Fibroblast of peridontal ligament (primary cell): ENCODE measurements around the gene KIF13A.
A peak's percentile ranks its signal among the peaks of the same experiment; 100 is the strongest.
"Not testable (repeated sequence)": the region's sequence is repeated elsewhere in the genome, so short reads cannot be mapped to it uniquely, and the experiment has no call there.

Experiments
- DNase-seq: peaks from one replicate; pipeline ENCODE4 v3.0.0-alpha.2; 2010; ENCODE audit errors: extremely low read depth

The KIF13A gene

DNA sequence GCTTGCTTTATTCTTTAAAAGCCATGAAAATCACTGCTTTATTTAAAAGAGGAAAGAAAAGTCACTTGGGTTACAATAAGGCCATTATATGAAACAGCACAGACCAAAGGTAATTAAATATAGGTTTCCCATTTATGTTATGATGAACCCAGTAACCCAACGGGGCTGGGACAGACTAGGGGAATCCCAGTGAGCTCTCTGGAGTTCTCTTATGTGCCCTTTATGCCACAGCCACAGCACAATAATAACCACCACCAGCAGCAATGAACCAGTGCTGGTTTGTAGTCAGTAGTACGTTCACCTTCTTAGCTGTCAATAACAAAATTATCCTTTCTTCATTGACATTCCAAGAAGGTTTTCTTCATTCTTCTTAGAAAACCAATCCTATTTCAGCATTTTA, 87.4 kb downstream of the KIF13A start:
- no peak for DNase-seq

DNA sequence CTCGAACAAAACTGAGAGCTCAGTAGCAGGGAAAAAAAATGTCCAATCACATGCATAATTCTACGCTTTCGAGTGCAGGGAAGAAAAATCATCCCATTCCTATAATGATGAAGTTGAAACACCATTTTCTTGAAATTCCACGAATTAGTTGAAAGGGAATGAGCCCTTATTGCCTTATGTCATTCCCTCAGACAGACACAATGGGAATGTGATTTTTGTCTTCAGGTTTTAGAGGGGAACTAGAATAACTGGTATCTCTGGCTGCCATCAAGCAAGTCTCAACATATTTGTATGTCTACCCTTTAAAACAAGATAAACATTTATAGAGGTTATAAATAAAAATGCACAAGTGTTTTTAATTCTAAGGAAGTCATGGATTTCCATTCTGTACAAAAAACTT, 87.9 kb downstream of the KIF13A start:
- DNase-seq = no peak

DNA sequence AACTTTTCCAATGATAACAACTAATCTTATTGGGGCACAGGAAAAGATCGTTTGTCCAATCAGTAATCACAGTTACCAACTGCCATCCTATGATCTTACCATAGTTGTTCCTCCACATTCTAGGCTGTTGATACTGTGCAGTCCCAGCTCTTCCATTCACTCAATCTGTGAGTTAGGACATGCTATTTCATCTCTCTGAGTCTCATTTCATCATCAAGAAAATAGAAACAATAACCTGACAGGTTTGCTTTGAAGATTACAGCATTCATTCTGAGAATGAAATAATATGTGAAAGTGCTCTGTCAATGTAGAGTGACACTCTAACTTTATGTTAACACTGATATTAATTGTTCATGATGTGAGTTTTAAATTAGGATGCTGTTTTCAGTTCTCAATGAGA, 89.8 kb downstream of the KIF13A start:
- no peak for DNase-seq

DNA sequence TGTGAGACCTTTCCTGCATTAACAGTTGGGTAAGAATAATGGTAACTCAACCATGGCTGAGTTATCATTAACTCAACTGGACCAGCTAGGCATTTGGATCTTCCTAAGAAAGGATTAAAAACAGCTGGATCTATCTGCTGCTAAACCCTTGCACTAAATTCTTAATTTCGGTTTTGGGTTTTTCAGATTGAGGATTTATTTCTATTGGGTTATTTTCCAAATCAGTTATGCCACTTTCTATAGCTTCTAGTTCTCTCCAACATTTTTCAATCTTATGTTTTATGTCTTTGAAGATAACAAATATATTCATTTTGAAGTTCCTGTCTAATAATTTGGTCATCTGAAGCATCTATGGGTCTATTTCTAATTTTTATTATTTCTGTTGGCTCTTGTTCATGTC, 92.5 kb downstream of the KIF13A start:
- DNase-seq = no peak

DNA sequence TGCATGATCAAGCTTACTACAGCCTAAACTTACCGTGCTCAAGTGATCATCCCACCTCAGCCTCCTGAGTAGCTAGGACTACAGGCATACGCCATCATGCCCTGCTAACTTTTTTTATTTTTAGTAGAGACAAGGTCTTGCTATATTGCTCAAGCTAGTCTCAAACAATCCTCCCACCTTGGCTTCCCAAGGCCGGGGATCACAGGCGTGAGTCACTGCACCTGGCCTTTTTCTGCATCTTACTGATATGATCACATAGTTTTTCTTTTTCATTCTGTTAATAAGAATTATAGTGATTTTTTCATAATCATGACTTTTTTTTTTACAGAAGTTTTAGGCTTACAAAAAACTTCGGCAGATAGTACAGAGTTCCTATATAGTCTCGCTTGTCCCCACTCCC, 93.2 kb downstream of the KIF13A start:
- DNase-seq = no peak

DNA sequence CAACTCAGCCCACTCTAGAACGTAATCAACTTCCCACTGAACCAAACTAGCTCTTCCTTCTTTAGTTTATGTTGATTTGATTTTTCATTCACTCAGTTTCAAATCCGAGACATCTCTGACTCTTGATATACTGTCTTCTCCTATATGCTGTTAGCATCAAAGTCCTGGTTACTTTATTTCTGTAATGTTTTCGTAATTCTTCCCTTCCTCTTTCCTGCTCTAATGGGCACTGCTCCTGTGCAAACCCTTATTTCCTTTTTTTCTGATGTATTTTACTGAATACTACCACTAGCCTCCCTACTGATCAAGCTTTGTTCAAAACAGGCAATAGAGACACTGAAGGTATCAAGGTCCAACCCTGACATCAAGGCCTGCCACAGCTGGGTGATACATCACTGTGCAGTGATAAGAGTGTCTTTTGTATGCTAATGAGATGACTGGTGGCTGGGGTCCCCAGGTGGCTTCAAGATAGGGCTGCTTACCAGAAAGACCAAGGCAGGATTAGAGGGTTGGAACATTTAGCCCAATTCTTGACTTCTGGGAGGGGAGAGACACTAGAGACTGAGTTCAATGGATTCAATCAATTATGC, 95.2 kb downstream of the KIF13A start:
- DNase-seq = no peak

DNA sequence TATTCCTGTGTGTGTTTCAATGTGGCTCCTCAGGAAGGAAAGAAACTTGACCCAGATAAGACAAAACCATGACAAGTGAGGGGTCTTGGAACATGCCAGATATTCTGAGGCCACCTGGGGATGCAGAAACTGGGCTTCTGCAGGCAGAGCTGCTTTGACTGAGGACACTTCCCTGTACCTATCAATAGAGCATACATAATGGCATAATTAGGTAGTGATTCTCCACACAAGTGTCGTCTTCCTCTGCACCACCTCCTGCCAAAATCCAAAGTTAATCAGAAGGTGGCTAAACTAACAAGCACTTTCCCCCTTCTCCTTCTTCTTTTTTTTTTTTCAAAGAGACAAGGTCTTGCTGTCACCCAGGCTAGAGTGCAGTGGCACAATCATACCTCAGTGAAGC, 97.1 kb downstream of the KIF13A start:
- no peak for DNase-seq

DNA sequence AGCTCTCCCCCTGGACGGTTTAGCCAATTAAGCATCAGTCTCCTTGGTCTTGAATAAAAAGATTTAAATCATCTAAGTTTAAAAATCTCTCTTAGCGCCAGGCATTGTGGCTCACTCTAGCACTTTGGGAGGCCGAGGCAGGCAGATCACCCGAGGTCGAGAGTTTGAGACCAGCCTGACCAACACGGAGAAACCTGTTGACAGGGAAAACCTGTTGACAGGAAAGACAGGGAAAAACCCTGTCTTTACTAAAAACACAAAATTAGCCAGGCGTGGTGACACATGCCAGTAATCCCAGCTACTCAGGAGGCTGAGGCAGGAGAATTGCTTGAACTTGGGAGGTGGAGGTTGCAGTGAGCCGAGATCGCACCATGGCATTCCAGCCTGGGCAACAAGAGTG, 97.7 kb downstream of the KIF13A start:
- DNase-seq = not testable (repeated sequence)

DNA sequence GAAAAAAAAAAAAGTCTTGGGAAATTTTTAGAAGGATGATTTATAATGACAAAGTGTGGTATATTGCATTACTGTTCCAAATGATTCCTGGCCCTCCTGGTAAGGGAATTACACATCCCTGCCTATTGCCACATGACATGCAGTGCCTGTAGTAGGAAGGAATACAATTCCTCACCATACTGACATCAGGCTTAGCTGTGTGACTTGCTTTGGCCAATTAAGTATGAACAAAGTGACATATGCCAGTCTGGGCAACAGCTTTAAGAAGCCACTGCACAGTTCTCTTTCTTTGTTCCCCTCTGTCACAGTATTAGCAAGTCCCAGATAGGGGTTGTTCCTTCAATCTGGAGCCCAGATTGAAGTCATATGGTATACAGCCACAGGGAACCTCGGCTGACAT, 100.5 kb downstream of the KIF13A start:
- peak; percentile 44 for DNase-seq

DNA sequence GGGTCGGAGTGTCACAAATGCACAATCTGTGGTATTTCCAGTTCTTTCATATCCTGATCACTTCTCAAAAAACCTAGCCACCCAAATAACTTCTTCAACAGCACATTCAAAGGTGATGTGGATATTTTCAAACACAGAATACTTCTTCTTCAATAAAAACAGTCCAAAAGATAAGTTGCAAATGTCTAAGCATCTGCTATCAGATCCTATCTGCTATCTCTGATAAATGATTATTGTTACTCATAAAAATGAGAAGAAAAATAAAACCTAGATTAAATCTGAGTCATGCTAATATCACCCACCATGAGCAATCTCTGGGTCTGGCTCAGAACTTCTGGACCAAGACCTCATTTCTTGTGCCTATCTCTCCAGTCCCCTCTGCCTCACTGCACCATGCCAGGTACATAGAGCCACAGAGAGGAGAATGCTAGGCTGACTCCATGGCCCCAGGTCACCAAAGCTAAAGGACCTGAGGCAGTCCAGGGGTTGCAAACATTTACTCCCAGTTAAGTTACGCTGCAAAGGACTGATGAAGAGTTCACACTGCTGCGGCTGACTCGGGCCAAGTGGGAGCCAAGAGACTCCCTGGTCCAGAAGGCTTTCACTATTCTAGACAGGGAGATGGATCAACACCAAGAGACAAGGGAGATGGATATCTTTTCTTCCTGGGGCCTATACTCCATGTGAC, 101.4 kb downstream of the KIF13A start:
- DNase-seq = no peak

DNA sequence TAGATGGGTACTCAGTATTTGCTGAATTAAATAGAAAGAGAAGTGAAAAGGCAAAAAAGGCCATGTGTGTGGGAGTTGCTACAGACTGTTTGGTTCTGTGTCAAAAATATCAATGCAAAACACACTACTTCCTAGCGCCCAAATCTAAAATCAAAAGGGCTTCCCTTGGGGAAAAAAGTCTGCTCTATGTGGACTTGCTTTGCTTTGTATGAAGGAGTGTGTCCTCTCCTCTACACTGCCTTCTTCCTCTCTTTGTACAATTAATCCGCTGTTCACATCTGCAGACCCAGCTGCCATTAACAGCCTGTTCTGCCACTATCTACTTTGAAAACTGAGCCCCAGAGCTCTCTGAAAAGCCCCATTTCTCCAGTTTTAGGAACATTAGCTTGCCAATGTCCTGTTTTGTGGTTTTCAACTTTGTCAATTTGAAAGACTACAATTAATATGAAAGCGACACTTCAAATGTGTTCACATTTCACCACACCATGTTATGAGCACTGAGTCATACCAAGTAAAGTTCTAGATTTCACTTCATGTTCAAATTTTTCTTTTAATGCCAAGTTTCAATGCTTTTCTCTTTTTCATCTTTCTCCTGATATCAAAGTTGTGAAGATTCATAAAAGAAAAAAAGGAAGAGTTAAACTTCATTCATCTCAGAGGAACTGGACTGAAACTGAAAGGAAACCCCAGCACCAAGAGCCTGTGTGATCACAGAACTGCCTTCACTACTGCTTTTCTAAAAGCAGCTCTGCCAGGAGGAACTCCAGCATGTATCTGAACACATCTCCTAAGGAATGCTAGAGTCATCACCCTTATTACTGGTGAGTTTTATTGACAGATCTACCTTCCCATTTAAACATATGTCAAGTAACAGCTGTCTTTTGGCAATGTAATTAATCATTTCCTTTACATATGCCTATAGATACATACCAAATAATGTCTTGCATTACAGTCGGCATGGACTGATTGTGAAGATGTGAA, 102.6 kb downstream of the KIF13A start:
- DNase-seq = no peak

DNA sequence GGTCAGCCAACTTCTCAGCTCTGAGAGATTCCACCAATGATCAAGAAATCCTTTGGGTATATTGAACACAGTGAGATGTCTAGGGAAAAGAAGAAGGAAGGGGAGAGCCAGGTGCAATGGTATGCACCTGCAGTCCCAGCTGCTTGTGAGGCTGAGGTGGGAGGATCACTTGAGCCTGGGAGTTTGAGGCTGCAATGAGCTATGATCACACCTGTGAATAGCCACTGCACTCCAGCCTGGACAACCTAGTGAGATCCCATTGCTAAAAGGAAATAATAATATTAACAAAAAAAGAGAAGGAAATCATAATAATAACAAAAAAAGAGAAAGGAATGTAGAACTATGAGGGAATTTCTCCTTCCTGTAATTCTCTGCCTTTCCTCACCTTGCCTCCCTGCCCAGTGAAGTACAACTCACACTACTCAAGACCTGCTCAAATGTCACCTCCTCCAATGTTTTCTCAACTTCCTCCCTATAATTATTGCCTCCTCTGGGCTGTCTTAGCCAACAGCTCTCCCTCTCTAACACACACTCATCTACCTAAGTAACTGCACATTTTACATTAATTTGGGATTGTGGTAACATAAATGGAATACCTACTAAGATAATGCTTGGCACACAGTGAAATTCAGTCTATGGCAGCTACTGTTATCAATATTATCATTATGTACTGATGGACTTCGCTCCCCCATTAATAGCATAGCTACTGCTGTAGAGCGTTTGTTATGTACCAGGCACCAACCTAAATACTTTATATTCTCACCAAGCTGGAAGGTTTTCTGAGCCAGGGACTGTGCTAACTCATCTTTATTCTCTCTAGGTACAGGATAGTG, 103.6 kb downstream of the KIF13A start:
- no peak for DNase-seq

DNA sequence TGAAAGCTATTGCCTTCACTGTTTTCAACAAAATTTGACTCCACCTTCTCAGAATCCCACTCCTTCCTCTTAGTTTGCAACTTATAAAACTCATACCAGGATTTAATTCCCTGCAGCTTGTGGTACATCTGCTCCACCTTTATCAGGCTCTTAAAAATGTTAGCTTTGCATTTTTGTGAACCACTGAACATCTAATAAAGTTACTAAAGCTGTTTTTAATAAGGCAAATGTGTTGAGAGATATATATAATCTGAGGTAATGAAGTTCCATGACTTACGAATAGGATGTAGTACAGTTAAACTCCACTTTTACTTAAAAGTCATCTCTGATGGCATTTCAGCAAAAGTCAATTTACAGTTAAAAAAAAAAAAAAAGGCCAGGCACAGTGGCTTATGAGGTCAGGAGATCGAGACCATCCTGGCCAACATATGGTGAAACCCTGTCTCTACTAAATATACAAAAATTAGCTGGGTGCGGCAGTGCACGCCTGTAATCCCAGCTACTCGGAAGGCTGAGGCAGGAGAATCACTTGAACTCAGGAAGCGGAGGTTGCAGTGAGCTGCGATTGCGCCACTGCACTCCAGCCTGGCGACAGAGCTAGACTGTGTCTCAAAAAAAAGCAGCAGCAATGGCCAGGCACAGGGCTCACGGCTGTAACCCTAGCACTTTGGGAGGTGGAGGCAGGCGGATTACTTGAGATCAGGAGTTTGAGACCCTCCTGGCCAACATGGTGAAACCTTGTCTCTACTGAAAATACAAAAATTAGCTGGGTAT, 106.2 kb downstream of the KIF13A start:
- no peak for DNase-seq

DNA sequence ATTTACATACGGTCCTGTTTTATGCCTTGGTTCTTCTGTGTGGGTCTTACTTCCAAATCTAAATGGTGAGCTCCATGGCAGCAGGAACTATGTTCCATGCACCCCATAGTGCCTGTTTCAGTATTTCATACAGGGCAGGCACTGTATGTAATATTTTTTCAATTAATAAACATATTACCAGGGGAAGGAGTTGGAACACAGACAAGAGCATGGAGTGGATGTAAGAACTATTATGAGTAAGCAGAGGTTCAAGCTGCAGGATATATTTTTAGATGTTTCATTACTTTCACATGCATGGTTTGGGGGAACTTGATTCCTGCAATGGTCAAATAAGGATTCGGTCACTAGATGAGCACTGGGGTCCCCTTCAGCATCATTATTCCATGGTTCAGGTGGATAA, 108.3 kb downstream of the KIF13A start:
- DNase-seq = peak; percentile 56

DNA sequence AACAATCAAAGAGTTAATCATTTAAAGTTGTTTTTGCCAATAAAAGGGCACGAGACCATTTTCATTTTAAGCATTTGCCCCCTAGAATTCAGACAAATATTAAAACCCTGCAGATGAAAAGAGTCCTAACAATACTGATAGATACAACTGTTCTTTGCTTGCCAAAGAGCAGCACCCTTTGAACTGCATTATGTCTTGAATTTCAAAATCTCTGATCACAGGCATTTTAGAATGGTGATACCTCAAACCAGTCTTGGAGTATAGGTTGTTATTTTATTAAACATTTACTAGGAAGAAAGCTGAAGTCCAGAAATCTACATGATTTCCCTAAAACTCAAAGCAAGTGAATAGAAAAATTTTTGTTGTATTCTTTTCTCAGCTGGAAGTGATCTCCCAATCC, 108.7 kb downstream of the KIF13A start:
- no peak for DNase-seq

DNA sequence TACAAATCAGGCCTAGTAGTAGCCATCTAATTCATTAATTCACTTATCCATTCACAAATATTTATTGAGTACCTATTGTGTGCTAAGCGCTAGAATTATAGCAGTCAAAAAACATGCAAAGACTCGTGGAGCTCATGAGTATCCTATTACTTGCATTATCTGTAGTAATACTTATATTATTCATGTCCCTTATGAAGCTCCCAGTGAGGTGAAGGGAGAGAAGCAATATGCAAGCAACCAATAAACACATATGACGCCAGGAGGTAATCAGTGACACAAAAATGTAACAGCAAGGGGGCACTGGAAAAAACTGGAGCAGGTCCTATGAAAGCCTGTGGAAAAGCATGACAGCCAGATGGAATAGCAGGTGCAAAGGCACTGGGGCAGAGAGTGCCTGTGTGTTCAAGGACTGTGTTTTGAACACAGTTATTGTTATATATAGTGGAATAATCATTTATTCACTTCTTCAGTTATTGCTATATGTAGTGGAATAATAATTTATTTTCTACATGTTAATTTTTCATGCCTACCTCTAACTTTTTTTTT, 109.5 kb downstream of the KIF13A start:
- no peak for DNase-seq

DNA sequence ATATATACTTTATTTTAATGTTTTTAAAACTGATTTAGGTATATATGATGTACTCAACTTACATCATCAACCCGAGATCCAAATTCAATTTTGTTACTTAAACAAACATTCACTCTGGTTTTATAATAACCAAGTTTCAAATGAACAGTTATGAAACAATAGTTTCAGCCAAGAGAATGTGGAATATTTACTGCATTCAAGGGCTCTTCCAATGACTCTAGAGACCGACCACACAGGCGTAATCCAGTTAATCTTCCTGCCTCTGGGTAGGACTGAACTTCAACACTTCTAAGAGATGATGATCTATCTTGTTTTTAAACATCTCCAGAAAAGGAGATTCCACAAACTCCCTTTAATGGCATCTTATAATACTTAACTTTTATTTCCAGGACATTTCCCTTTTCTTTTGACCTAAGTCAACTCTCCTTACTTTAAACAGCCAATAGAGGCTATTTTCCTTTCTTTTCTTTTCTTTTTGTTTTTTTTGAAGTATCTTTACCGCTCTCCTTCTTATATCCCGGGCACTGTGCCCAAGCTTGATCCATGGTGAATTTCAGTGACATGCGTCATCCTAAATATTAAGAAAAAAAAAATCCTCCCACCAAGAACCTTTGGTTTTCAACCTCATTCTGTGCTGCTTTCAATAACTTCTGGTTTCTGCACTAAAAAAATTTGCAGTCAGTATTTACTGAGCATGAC, 110.1 kb downstream of the KIF13A start:
- peak; percentile 89 for DNase-seq

DNA sequence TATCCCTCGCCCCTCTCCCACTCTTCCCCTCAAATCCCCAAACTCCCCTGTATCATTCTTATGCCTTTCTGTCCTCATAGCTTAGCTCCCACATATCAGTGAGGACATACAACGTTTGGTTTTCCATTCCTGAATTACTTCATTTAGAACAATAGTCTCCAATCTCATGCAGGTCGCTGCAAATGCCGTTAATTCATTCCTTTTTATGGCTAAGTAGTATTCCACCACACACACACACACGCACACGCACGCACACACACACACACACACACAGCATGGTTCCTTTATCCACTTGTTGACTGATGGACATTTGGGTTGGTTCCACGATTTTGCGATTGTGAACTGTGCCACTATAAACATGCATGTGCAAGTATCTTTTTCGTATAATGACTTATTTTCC, 112.7 kb downstream of the KIF13A start:
- no peak for DNase-seq

DNA sequence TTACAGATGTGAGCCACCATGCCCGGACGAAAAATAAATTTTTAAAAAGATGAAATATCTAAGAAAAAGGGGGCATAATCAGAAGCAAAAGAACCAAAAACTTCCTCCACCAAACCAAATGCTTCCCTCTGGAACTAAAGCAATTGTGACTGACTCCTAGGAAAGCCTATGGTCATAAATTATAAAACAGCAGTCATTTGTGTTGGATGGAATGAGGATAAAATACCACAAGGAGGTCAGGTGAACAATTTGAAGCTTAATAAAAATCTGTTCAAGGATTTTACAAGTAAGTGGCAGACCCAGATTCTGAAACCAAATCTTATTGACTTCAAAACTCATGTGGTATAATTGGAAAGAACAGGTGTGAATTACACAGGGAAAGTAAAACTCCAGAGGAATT, 114.5 kb downstream of the KIF13A start:
- DNase-seq = no peak

DNA sequence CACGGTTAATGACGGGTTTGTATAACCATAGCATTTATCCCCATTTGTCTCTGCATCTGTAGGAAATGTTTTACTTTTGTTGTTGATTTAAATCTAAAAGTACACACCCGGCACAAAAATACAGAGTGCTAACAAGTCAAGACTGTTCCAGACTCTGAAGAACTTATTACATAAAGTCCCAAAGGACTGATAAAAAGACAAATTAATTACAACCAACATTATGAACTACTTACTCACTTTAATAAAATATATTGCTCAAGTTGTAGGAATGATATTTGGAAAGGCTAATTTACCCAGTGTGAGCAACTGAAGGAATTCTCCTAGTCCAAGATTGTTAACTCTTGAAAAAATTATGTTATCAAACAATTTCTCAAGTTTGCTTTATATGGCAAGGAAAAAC, 115.6 kb downstream of the KIF13A start:
- no peak for DNase-seq
